HG03175 (cell line): Measurements from ENCODE around the gene IL37.
"Not testable (repeated sequence)": the region's sequence is repeated elsewhere in the genome, so short reads cannot be mapped to it uniquely, and the experiment has no call there.

Experiments
- ATAC-seq: cut with Tn5 transposase; IDR thresholded peaks from one replicate; pipeline ENCODE4 v1.9.1; 2021; ENCODE audit warnings: mild to moderate bottlenecking, moderate library complexity; ENCODE audit not compliant: unreplicated experiment

IL37 gene

DNA sequence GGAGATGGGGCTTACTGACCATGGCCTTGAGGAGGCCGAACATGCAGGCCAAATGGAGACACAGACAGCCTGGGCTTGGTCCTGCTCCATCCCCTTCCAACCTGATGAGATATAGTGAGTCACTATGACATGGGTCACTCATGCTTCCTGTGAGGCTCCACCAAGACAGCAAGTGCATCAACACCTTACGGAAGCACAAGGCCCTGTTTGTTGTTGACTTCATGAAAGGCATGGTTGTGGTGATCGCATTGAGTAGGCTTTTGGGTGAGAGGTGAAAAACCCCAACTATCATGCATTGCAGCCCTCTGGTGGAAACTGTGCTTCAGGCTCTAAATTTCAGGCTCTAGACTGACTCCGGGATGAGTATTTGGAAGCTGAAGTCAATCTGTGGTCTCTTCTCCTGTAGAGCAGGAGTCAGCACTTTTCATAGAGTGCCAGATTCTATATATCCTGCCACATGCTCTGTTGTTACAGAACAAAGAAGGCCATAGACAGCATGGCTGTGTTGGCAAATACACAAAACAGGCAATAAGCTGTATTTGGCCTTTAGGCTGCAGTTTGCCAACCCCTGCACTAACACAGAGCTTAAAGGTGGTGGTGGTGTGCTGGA lies 10.1 kb downstream of the IL37 start:
- no peak for ATAC-seq

DNA sequence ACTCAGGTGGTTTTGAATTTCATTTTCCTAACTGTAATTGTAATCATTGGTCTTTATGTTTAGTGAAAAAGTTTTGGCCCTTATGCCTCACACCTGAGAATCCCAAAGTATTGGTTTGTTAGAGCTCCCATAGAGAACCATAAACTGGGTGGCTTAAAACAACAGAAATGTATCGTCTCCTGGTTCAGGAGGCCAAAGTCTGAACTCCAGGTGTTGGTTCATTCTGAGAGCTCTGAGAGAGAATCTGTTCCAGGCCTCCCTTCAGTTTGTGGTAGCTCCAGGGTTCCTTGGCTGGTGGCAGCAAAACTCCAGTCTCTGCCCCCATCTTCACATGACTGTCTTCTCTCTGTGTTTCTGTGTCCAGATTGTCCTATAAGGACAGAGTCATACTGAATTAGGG lies 11.0 kb downstream of the IL37 start:
- no peak for ATAC-seq

DNA sequence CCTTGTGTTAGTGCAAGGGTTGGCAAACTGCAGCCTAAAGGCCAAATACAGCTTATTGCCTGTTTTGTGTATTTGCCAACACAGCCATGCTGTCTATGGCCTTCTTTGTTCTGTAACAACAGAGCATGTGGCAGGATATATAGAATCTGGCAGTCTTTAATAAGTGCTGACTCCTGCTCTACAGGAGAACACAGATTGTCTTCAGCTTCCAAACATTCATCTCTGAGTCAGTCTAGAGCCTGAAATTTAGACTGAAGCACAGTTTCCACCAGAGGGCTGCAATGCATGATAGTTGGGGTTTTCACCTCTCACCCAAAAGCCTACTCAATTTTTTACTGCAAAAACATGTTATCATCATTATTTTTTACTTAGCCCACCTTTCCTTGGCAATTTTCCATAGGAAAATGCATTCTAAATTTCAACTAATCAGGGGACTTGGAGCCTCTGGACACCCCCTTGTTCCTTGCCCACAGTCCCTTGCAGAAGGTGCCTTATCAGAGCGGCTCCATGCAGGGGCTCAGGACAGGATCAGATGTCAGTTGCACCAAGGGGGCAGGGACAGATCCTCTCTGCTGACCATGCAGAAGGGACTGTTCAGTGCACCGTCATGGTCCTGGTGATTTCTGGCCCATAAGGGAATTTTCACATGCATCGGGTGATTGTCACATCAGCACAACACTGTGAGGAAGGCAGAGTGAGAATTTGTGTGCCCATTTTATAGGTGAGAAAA lies 12.4 kb downstream of the IL37 start:
- ATAC-seq, result no peak

DNA sequence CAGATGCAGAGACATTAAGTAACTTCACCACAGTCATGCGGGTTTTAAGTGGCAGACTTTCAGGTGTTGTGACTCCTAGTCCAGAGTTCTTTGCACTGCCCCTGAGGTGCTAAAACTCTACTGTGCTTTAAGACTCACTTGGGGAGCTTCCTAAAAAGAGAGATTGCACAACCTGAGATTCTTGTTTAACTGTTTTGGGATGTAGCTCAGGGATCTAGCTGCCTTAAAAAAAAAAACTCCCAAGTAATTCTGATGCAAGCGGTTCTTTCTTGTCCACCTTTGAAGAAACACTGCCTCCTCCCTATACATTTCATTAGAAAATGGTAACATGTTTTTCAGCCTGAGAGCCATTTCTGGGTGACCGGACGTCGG lies 13.0 kb downstream of the IL37 start:
- ATAC-seq, result no peak

DNA sequence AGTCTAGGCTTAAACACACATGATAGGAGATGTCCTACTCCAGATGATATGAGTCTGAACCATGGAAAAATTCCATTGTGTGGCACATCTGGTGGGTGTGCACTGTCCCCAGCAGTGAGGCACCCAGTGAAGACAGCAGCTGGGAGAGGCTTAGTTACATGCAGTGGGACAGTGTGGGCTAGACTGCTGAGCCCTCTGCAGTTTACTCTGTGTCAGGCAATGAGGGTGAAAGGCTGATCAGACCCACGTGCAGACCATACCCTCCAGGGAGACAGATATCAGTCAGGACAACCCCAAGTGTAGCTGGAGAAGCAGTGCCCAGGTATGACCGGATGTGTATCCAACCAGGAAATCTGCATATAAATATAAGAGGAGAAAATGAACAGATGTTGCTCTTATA lies 13.4 kb downstream of the IL37 start:
- no peak for ATAC-seq

DNA sequence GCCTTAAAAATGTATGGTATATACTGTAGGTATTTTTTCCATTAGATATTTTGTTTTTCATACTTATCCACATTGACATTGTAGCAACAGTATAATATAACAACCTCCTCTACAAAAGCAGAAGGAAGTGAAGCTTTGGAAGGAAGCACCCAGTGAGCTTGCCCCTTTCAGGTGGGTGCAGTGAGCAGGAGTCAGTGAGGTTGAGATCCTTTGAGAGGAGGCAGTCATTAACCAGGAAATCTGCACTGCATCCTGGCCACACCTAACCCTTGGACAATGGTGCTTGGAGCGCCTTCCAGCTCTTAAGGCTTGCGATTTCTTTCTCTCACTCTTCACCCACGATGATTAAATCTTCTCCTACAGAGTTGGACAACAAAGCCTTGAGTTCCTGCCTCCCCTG lies 13.9 kb downstream of the IL37 start:
- no peak for ATAC-seq

DNA sequence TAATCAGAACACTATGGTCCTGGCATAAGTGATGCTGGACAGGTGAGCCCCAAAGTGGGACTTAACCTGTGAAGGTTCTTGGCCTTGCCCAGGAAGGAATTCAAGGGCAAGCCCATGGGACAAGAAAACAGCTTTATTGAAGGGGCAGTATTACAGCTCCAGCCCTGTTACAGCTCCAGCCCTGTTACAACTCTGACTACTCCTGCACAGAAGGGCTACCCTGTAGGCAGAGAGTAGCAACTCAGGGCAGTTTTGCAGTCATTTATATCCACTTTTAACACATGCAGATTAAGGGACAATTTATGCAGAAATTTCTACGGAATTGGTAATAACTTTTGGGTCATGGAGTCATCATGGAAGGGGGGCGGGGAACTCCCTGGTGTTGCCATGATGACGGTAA lies 15.7 kb downstream of the IL37 start:
- no peak for ATAC-seq

DNA sequence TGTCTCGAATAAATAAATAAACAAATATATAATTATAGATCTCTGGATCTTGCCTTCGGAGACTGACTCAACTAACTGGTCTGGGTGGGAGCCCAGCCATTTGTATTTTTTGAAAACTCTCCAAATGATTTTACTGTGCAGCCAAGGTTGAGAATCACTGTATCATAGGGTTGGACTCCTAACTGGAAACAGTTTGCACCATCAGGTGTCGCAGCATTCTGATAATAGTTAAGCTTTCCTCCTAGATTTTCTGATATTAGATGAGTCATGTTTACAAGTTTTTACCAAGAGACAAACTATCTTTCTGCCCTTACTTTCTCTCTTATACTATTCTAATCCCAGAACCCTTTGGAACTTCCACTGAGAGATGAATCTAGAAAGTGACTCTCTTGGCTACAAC lies 16.8 kb downstream of the IL37 start:
- ATAC-seq, result no peak

DNA sequence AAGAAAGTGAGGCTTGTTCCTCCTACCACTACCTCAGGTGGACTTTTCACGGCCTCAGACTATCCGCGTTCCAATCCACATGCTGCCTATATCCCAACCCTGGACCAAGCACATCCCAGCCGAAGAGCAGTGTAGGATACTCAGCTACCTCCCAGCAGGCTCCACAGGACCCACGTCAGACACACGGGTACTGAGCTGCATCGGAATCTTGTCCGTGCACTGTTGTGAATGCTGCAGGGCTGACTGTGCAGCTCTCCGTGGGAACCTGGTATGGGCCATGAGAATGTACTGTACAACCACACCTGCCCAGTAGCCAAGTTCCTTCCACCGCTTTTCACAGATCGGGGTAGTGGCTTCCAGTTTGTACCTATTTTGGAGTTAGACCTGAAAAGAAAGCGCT lies 22.3 kb downstream of the IL37 start:
- ATAC-seq, result no peak

DNA sequence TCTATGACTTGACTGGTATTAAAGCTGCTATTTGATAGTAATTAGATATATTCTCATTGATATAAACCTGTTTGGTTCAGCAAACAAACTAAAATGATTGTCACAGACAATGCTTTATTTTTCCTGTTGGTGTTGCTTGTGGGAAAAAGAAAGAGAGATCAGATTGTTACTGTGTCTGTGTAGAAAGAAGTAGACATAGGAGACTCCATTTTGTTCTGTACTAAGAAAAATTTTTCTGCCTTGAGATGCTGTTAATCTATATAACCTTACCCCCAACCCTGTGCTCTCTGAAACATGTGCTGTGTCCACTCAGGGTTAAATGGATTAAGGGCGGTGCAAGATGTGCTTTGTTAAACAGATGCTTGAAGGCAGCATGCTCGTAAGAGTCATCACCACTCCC lies 23.2 kb downstream of the IL37 start:
- ATAC-seq, result not testable (repeated sequence)

DNA sequence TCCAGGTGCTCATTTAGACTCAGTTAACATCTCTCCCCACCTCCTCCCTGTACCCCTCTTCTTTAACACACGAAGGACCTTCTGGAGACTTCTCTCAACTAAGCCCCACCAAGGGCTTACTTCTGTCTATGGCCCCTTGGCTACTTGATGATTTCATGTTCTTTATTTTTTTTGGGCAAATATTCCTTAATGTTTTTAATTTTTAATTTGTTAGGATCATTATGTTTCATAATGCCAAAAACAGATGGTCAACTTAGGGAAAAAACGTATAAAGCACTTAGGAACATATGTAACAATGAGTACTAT lies 25.9 kb downstream of the IL37 start:
- no peak for ATAC-seq

DNA sequence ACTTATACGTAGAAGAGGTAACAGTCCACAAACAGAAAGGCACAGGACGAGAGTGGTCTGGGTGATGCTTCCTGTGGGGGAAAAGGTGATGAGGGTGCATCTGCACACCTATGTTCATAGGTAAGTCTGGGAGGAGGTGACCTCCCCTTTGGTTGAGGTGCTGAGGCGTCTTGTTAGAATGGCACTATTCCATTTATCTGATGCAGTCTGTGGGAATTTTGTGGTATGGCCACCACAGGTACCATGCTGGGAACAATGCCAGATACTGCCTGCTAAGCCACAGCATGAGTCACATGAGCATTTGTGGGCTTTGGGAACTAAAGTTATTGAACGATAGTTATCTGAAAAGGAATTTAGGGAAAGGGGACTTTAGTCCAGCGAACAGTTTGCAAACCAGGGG lies 27.9 kb downstream of the IL37 start:
- ATAC-seq, result no peak

DNA sequence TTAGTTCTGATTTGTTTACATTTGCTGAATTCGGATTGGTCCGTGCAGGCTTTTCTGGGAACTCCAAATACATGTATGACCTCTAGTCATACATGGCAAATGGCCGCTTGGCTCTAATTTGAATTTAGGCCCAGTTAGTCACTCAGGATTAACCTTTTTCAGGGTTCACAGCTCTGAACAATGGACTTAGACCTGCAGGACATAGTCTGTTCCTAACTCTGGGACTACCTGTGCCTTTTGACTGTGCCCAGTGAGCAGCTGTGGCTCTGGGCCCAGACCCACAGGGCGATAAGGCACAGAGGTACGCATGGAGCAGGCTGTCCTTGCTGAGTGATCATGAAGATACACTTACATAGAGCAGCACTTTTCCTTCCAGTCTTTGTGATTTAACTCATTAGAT lies 28.5 kb downstream of the IL37 start:
- ATAC-seq, result no peak

DNA sequence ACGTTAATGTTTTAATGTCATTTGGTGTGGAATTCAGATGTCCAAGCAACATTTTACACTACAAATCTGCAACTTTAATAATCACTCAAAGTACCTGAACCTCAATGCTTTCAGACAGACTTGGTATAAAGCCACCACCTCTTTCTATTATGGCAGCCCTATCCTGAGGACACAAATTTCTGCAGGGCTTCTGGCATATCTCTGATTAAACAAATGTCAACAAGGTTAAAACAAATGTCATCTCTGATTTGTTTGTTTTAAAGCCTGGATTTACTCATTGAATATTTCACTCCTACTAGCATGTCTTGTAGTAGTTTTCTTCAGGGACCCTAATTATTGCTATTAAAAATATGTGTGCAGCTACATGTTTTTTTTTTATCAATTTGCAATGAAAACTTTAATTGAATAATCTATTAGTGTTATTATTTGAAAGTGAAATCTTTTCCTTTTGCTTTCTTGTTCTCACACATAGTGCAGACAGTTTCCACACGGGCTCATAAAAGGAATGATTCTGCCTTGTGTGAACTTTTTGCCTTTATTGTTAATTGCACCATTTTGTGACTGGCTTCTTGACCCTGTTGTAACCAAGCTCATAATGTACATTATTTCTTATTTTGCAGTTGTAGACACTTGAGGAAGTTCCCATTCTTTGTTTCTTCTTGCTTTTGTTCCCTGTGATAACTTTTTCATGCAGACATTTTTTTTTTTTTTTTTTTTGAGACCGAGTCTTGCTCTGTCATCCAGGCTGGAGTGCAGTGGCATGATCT lies 30.1 kb downstream of the IL37 start:
- ATAC-seq, result no peak

DNA sequence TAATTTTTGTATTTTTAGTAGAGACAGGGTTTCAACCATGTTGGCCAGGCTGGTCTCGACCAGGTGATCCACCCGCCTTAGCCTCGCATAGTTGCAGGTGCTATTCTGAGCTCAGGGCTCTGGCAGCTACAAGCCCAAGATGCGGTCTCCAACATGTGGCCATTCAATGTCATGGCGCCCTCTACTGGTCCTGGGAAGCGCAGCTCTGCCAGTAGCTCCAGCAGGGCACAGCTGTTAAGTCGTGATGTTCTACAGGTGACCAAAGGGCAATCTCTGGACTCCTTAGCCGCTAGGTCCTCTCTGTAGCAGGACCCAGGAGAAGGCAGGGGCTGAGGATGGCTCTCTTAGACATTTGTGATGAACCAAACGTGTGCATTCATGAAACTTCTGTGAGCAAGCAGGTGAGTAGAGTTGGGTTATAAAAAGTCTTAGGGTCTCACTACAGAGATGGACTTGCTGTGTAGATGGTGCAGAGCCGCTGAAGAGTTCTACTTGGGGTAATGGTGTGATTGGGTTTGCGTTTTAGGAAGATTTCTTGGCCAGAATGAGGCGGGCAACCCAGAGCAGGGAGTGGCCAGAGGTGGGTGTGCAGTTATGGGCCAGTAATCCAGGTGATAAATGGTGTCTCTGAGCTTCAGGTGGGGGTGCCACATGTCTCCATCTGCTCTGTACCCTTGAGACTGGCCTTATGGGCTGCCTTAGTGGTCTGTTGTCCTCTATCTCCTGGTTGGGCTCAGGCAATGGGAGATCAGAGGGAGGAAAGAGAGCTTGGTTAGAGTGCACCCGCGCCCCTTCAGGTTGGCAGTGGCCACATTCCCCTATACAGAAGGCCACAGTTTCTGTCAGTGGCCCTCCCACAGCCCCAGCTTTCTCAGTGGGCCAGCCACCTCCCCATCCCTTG lies 31.0 kb downstream of the IL37 start:
- peak; percentile 88 for ATAC-seq

DNA sequence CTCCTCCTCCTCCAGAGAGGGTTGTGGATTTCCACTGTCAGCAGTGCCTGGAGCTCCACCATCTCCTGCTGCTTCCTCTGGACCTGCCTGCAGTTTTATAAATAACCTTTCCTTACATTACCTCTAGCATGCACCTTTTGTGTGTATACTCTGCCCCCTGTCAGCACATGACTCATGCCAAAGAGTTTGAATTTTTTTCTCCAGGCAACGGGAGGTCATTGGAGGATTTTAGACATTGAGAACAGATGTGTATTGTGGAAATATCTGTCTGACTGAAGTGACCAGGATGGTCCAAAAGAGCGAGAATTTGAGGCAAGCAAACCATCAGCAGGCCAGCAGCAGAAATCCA lies 31.7 kb downstream of the IL37 start:
- ATAC-seq, result no peak

DNA sequence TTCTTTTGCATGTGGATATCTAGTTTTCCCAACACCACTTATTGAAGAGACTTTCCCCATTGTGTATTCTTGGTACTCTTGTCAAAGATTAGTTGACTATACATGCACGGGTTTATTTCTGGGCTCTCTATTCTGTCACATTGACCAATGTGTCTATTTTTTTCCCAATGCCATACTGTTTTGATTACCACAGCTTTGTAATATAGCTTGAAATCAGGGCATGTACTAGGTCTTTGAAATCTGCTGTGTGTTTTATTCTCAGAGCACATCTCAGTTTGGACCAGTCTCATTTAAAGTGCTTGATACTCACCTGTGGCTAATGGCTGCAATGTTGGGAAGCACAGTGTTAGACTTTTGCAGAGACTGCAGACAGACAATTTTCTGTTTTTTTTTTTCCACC lies 34.0 kb downstream of the IL37 start:
- ATAC-seq, result no peak

DNA sequence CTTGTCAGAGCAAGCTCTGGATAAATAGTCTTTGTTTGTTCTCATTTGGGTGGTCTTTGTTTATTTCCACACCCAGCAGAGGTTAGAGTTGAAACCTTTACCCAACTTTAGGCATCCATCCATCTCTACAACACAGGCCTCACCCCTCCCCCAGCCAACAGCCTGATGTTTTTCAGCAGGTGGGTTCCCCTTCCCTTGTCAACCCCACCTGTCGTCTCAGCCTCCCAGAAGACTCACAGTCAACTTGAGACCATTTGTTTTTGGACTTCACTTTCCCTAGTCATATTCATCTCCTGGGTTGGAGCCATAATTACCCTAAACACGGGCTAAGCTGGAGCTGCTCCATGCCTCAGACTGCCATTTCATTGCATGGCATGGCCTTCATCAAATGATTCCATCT lies 35.1 kb downstream of the IL37 start:
- no peak for ATAC-seq

DNA sequence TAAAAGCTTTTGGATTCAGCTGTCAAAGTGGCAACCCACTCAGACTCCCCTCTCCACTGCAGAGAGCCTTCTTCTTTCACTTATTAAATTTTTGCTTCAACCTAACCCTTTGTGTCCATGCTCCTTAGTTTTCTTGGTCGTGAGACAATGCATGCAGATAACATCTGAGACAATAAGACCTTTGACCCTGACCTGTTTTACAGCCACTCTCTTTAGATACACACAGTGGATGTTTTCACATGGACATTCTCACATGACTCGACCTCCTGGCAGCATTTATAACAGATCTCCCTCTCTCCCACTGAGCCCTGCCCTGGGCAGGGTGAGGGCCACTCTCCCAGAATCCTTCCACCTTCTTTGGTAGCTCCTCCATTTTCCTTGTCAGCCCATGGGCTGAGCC lies 36.4 kb downstream of the IL37 start:
- ATAC-seq, result no peak

DNA sequence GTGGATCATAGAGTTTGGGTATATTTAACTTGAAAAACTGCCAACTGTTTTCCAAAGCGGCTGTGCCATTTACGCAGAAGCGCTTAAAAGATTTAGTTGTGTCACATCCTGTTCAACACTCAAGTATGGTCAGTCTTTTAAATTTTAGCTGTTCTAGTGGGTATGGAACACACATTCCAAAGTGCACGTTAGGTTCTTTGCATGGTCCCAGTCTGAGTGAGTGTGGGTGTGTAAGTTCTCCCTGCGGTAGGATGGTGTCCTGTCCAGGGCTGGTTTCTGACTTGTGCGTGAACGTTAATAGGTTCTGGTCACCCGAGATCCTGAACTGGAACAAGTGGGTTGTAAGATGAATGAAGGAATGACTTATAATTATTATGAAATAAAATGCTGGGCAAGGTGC lies 38.5 kb downstream of the IL37 start:
- ATAC-seq, result no peak

DNA sequence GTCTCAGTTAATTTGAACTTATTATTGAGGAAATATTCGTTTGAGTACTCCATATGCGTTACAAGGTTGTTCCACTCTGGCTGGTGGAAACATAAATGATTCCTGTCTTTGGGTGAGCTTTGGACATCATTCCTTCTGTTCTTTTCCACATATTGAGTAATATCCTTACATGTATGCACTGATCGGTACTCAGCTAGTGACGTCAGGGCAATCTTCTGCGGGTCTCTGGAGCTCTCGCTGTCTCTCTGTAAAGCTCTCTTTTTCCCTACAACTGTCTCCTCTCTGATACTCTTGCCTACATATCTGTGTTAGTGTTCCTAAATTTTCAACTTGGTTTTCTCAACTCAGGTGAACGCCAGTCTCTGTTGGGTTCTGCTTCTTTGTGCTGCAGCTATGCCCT lies 43.4 kb downstream of the IL37 start:
- no peak for ATAC-seq

DNA sequence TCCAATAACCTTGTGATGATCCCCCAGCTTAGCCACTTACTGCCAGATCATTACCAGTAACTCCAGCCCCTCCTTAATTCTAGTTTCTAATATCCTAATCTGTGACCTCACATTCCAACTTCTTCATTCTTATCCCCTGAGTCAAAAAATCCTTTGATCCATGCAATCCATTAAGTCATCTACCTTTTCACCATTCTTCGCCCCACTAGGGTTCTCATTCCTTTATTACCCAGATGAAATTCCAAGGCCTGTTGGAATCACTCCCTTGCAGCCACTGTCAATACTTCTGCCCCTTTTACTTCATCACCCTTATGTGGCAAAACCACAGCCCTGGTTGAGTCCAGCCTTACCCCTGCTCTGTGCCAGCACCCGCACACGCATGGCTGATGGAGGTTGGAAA lies 46.5 kb downstream of the IL37 start:
- no peak for ATAC-seq
